ENCODE results near the gene MRPS5.
"Not testable (repeated sequence)": the region's sequence is repeated elsewhere in the genome, so short reads cannot be mapped to it uniquely, and the experiment has no call there.

The MRPS5 gene
- total RNA-seq = 3.5 to 14.4 (median 8.4) reads per million in 18 experiments

DNA sequence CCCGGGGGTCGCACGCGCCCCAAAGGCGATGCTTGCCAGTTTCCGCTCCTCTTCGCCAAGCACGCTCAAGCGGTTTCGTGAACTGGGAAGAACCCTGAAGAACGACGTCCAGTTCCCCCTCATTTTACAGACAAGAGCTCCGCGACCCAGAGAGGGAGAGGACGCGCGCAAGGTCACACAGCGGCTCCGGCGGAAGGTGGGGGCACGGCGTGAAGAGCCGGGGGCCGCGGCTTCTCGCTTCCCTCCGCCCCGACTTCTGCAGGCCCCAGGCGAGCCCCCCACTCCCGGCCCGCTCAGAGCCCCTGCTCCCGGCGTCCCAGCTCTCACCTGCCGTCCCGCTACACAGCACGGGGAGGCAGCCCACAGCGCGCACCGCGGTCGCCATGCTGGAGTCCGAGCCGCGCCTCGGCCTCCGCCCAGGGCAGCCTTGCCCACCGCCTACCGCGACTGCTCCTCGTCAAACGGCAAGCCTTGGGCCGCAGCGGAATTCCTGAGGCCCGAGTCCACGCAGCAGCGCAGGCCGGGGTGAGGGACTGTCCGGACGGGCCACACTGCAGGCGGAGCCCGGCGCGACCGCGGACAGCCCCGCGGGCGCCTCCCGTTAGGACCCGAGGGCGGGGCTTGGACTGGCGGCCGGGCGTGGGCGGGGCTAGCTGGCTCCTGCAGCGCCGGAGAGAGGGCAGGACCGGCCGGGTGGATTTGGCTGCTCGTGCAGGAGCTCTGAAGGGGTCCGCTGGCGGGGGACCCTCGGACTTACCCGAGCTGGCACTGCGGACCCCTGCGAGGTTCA is at the start of gene MRPS5:
Gene MRPS5, minus strand, starts transcription at position 402 of the 790 bp plus-strand sequence. Its CDS starts 17 bp downstream, at position 385.
- peak; percentile 85 to 92 for DNase-seq

GRCh38 chr2:95166065-95166763 is 44.6 kb upstream of the MRPS5 start:
- DNase-seq = no peak

GRCh38 chr2:95165371-95166064 is 43.9 kb upstream of the MRPS5 start, which contains the start of gene ZNF2:
Gene ZNF2 (plus strand): TSS chr2:95165809. CDS start chr2:95176227, 10,418 bp downstream.
- DNase-seq = peak; percentile 98

DNA sequence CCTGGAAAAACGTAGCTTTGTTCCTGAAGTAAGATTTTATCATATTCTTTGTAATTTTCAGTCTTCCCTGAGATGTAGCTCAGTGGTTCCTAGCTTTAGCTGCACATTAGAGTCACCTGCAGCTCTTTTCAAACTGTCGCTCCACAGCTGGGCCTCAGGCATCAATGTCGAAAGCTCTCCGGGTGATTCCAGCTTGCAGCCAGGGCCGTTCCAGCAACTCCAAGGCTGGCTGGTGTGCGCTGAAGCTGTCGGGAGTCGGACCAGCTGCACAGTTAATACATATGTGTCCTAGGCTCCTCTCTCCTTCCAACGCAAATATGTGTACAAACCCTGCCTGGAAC is 43.4 kb upstream of the MRPS5 start:
- DNase-seq = no peak

DNA sequence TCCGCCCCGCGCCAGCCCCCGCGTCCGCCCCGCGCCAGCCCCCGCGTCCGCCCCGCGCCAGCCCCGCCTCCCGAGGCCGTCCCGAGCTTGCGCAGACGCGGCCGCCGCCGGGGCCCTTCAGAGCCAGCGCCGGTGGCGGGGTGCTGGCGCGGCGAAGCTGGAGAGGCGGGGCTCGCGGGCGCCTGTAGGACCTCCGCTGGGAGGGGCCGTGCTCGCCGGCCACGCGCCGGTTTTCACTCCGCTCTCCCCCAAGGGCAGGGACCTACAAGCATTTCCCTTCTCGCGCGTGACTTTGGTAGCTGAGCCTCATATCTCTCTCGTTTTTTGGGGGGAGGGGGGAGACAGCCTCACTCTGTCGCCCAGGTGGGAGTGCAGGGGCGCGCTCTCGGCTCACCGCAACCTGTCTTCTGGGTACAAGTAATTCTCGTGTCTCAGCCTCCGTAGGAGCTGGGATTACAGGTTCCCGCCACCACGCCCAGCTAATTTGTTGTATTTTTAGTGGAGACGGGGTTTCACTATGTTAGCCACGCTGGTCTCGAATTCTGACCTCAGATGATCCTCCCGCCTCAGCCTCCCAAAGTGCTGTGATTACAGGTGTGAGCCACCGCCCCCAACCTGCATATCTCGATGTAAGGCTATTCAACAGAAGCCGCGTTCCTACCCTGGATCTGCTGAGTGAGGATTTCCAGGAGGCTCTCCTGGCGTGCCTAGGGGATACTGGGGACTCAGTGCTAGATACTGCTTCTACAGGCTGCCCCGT is 38.3 kb upstream of the MRPS5 start, which contains the start of gene ZNF514:
Gene ZNF514, minus strand, starts transcription at position 159 of the 760 bp plus-strand sequence. CDS start 6,595 bp downstream, outside the sequence.
- peak; percentile 60 to 77 for DNase-seq

GRCh38 chr2:95158891-95159619 is 37.4 kb upstream of the MRPS5 start:
- DNase-seq = peak; percentile 12 to 34

DNA sequence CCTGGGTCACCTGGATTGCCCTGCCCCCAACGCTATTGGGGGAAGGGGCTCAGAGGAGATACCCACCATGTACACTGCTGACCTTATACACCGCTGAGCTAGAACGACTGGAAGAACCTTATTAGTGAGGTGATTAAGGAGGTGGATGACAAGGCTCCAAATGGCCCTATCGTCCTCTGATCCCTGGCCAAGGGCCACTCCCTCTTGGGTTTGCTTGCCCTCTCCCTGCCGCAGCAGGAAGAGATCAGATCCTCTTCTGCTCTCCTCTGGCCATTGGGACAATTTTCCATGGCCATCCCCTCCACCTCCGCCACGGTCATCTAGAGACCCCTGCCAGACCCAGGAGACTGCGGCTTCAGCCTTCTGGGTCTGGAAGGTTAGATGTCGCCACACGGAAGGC is 36.8 kb upstream of the MRPS5 start:
- DNase-seq = no peak

DNA sequence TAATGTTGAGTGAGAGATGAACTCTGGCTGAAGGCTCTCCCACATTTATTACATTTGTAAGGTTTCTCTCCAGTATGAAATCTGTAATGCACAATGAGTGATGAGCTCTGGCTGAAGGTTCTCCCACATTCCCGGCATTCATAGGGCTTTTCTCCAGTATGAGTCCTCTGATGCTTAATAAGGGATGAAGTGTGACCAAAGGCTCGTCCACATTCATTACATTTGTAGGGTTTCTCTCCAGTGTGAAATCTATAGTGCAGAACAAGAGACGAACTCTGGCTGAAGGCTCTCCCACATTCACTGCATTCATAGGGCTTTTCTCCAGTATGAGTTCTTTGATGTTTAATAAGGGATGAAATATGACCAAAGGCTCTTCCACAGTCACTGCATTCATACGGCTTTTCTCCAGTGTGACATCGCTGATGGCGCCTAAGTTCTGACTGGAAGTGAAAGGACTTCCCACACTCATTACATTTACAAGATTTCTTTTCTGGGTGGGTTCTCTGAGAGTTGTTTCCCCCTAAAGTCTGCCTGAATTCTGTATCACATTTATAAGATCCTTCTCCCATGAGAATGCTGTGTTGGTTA is 27.9 kb upstream of the MRPS5 start:
- DNase-seq = no peak

- DNase-seq = no peak
These were observed 22.2 kb upstream of the MRPS5 start for GRCh38 chr2:95143838-95144237.

GRCh38 chr2:95138702-95139101 is 17.1 kb upstream of the MRPS5 start:
- no peak for DNase-seq

- DNase-seq = no peak
These were observed 566 bp upstream of the MRPS5 start for GRCh38 chr2:95122197-95122551.

- peak in 1 of 2 donors; percentile 28 for DNase-seq
These were observed 558 bp downstream of the MRPS5 start for GRCh38 chr2:95121093-95121406.

GRCh38 chr2:95115418-95115817 is 6.2 kb downstream of the MRPS5 start:
- peak; percentile 59 to 70 for DNase-seq

GRCh38 chr2:95113464-95113863 is 8.1 kb downstream of the MRPS5 start:
- DNase-seq = peak in 1 of 2 donors; percentile 33

- DNase-seq = no peak
These were observed 11.2 kb downstream of the MRPS5 start for GRCh38 chr2:95110395-95110794.

DNA sequence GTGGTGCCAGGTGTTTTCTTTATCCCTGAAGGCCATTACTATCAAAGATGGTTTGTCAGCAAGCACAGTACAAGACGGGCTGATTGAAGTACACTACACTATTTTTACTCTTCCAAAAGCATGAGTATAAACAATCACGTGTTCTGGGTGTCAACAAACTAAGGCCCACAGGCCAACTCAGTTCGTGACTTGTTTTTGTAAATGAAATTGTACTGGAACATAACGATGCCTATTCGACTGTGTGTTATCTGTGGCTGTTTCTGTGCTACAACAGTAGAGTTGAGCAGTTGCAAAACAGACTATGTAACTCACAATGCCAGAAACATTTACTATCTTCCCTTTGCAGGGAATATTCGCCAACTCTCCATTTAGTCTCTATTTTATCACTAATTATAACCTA is 12.3 kb downstream of the MRPS5 start:
- DNase-seq = no peak

- peak; percentile 26 to 33 for DNase-seq
These were observed 15.5 kb downstream of the MRPS5 start for GRCh38 chr2:95106081-95106480.

DNA sequence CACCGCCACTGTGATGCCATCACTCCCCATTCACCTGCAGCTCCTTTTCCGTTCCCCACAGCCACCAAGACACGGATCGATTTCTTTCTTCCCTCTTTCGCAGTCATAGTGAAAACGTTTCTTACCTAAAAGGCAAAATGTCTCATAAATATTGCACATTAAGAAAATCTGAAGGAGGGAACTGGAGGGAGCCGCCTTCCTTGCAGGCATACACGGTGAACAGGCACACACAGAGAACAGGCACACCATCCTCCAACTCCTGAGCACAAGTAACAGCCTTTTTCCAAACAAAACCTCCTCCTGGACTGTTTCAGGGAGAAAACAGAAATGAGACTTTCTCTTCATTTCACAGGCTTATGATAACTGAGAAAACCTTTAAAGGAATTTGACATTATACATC is 17.0 kb downstream of the MRPS5 start:
- DNase-seq = no peak

GRCh38 chr2:95099910-95100309 is 21.7 kb downstream of the MRPS5 start:
- no peak for DNase-seq

- not testable (repeated sequence) for DNase-seq
These were observed 23.3 kb downstream of the MRPS5 start for GRCh38 chr2:95098273-95098672.

DNA sequence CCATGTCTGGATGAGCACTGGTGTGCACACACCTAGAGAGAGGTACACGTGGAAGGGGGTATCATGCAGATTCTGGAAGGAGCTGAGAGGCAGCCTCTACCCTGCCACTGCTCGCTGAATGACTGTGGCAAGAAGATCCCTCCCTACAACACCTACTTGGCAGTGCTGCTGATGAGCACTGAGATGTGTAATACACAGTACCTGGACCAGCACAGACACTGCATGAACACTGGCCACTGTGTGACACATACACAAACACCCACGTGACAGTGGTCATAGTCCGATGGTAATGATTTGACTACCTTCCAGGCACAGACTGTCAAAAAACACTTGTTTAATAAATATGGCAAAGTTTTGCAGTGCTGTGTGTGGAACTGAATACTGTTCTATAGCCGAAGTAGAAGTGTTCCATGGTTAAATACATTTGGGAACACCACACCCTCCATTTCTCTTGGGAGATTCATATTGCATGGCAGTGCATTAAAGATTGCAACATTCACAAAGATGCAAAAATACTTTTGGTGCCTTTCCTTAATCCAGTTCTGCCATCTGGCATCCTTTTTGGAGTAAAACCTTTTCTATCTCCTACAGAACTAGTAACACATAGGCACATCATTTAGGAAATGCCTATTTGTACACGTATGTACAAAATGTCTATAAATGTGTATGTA is 29.6 kb downstream of the MRPS5 start:
- DNase-seq = no peak
